GM19099 (cell line): ENCODE data around the gene ZYG11B.

Experiments
- POLR2A ChIP-seq: IDR thresholded peaks from 3 replicates; pipeline ENCODE4 v1.6.1; 2011; ENCODE audit warnings: low read depth; ENCODE audit not compliant: insufficient read length; ENCODE audit errors: extremely low read depth

Gene ZYG11B

DNA sequence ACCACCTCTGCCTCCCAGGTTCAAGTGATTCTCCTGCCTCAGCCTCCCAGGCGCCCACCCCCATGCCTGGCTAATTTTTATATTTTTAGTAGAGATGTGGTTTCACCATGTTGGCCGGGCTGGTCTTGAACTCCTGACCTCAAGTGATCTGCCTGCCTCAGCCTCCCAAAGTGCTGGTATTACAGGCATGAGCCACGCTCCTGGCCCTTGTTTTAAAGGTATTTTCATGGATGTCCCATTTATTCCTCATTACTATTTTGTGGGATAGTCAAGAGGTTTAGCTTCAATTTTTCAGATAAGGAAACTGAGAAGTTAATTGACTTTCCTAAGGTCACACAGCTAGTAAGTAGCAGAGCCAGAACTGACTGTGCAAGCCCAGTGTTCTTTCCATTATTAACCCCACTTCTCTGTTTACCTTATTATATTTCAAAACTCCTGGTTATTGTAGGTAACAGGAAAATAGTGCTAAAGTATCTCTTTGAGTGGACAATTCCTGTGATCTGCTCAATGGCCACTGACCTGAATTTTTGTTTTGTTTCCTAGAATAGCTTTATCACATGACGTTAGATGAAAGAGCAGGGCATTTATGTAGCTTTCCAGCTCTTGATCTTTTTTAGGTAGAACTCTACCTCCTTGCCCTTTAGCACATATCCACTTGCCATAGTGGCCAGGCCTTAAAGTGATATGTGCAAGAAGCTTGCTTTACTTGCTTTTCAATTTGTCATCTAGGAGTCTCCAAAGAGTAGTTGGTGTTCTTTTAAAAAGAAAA lies 13.6 kb downstream of the ZYG11B start:
- TF ChIP-seq POLR2A: no peak

- TF ChIP-seq POLR2A: no peak
Measured at GRCh38 chr1:52741259-52741658, 15.0 kb downstream of the ZYG11B start.

- TF ChIP-seq POLR2A: no peak
Measured at GRCh38 chr1:52746189-52746588, 19.9 kb downstream of the ZYG11B start.

DNA sequence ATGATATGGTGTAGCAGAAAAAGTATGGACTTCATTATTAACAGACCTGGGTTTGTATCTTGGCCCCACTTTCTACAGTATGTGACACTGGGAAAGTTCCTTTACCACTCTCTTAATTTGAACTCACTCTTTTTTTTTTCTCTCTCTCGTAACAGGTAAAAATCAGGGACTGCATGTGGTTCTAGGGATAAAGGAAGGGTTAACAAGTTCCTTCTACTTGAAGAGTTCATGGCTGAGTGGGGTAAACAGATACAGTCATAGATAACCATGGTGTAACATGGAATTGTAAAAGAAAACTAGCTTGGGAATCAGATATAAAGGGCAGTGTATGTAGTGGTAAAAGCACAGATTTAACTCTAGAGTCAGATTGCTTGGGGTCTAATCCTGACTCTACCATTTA lies 21.2 kb downstream of the ZYG11B start:
- no peak for TF ChIP-seq POLR2A

GRCh38 chr1:52748119-52748518 lies 21.9 kb downstream of the ZYG11B start:
- no peak for TF ChIP-seq POLR2A

DNA sequence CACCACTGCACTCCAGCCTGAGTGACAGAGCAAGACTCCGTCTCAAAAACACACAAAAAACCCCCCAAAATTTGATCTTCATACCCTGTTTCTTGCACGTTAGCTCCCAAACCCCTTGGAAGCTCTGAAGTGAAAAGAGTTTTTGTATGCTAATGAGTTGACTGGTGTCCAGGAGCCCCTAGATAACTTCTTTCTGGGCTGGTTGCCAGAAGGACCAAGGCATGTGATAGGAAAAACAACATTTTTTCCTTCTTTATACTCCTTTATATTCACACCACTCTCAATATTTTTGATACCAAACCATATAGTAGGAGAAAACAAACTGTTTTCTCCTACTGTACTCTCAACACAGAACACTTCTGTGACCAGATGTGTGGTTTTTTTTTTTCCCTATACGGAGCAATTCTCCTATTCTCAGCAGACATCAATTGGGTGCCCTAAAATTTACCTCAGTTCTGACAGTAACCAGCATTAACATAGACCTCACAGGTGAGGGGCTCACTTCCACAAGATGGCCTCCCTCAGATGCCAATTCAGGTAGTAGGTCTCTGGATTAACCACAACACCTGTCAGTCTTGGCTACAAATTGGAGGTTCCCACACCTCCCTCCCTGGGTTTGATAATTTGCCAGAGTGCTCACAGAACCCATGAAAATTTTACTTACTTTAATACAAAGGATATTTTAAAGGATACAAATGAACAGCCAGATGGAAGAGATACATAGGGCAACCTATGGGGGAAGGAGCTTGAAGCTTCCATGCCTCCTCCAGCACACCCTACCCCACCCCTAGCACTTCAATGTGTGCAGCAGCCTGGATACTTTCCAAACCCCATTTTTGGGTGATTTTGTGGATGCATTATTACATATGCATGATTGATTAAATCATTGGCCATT lies 25.6 kb downstream of the ZYG11B start:
- no peak for TF ChIP-seq POLR2A

GRCh38 chr1:52752484-52752826 lies 26.2 kb downstream of the ZYG11B start:
- TF ChIP-seq POLR2A: no peak

GRCh38 chr1:52753169-52753568 lies 26.9 kb downstream of the ZYG11B start:
- TF ChIP-seq POLR2A: no peak

DNA sequence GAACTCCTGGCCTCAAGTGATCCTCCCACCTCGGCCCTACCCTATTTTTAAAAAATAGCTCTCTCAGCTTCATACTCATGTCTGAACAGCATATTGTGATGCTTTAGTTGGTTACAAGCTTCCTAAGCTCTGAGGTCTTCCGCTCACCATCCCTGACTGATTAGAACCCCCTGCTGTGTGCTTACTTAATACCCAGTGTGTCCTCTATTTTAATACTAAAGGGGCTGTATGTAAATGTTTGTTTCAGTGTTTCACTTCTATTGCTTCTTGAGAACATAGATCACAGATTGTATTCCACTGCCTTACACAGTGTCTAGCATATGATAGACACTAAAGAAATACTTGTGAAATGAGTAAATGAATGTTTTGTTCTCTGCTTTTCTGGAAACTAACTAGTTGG lies 29.8 kb downstream of the ZYG11B start:
- no peak for TF ChIP-seq POLR2A

DNA sequence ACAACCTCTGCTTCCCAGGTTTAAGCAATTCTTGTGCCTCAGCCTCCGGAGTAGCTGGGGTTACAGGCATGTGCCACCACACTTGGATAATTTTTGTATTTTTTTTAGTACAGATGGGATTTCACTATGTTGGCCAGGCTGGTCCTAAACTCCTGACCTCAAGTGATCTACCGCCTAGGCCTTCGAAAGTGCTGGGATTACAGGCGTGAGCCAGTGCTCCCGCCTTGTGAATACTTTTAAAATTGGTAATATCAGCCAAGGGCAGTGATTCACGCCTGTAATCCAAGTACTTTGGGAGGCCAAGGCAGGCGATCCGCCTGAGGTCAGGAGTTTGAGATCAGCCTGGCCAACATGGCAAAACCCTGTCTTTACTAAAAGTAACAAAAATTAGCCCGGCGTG lies 33.7 kb downstream of the ZYG11B start:
- TF ChIP-seq POLR2A: no peak

- no peak for TF ChIP-seq POLR2A
Measured at GRCh38 chr1:52767596-52768280, 41.5 kb downstream of the ZYG11B start.

DNA sequence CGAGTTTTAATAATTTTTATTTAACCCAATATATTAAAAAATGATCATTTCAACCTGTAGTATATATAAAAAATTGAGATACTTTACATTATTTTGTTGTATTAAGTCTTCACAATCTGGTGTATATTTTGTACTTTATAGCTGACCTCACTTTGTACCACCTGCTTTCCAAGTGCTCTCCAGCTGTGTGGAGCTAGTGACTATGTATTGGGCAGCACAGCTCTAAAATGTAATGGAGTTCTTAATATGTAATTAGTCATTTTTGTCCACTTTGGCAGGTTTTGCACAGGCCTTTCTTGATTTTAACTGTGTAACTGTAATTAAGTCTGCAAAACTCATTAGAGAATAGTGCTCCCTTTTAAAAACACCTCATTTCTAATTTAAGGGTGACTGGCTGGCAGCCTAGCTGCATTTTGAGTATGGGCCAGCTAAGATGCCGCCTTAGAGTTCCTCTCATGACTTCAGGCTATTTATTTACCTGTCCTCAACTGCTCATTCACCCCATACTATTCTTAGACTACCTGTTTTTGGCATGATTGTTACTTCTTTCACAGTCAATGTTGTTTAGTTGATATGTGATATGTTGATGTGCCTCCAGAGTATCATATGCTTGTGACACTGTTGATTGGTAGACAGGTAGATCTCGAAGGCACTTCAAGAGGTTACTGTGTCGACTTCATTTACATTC lies 43.2 kb downstream of the ZYG11B start:
- TF ChIP-seq POLR2A: no peak

GRCh38 chr1:52771384-52771783 lies 45.1 kb downstream of the ZYG11B start:
- no peak for TF ChIP-seq POLR2A

DNA sequence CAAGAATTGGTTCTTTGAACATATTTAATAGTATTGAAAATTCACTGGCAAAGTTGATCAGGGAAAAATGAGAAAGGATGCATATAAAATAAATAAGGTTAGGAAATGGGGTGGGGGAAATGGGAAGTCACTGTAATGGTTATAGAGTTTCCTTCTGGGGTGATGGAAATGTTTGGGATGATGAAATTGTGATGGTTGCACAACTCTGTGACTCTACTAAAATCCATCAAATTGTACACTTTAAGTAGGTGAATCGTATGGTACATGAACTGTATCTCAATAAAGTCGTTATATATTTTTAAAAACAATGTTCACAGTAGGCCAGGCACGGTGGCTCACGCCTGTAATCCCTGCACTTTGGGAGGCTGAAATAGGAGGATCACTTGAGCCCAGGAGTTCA lies 59.9 kb downstream of the ZYG11B start:
- TF ChIP-seq POLR2A: no peak

DNA sequence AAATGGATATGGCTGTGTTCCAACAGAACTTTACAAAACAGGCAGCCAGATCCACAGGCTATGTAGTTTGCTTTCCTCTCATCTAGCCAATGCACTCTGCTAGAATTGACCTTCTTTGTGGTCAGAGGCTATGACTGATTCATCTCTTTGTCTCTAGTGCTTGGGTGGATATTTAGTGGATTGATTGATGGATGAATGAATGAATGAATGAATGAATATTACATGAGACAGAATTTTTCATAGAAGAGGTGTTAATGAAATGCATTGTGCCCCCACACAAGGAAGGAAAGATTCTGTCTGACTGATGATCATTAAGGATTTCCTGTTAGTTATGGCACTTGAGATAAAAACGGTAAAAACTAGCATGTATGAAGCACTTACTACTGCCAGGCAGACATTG lies 65.8 kb downstream of the ZYG11B start:
- no peak for TF ChIP-seq POLR2A
